Subcutaneous adipose tissue (tissue), 4 donors: ENCODE measurements around the gene TRPC4AP. TPM values are rescaled to one million over a fixed set of nuclear protein-coding genes. Genes with fewer than 3 reads are reported as not detected.

Source experiments
- CTCF ChIP-seq: fragments of 450-650 bp; IDR thresholded peaks from one replicate; pipeline ENCODE4 v1.5.1; 2016; ENCODE audit warnings: low read depth, mild to moderate bottlenecking, control low read depth, antibody characterized with exemption, moderate library complexity
- total RNA-seq, 4 donors: library from RNA; depleted of rRNA; stranded (reverse); fragments of >200 nt; gene quantifications; one replicate each; pipeline ENCODE4 v1.1.0, GENCODE V29; 2016

Gene TRPC4AP
- total RNA-seq, 4 donors from 2014 or later = 76.6 to 112 (median 78.5) TPM

GRCh38 chr20:34986311-34987287, 106.0 kb downstream of the TRPC4AP start:
- no peak for TF ChIP-seq CTCF

- no peak for TF ChIP-seq CTCF
Observed at GRCh38 chr20:34985461-34986310, 106.9 kb downstream of the TRPC4AP start.

- no peak for TF ChIP-seq CTCF
Observed at GRCh38 chr20:34984756-34985261, 107.8 kb downstream of the TRPC4AP start.

- no peak for TF ChIP-seq CTCF
Observed at GRCh38 chr20:34983995-34984735, 108.4 kb downstream of the TRPC4AP start.

- TF ChIP-seq CTCF = no peak
Observed at GRCh38 chr20:34983089-34983820, 109.4 kb downstream of the TRPC4AP start.

GRCh38 chr20:34982270-34983088, 110.1 kb downstream of the TRPC4AP start:
- TF ChIP-seq CTCF = no peak
